ENCODE results near the gene RPL36.
A peak's percentile ranks its signal among the peaks of the same experiment; 100 is the strongest.
"Not testable (repeated sequence)": the region's sequence is repeated elsewhere in the genome, so short reads cannot be mapped to it uniquely, and the experiment has no call there.

RPL36 gene

GRCh38 chr19:5707576-5708575 is 17.8 kb downstream of the RPL36 start:
- DNase-seq, result no peak

- DNase-seq, result no peak
These were observed 20.9 kb downstream of the RPL36 start for GRCh38 chr19:5711025-5711424.

- DNase-seq, result no peak
These were observed 21.6 kb downstream of the RPL36 start for GRCh38 chr19:5711713-5712161.

- no peak for DNase-seq
These were observed 23.1 kb downstream of the RPL36 start for GRCh38 chr19:5713228-5713627.

DNA sequence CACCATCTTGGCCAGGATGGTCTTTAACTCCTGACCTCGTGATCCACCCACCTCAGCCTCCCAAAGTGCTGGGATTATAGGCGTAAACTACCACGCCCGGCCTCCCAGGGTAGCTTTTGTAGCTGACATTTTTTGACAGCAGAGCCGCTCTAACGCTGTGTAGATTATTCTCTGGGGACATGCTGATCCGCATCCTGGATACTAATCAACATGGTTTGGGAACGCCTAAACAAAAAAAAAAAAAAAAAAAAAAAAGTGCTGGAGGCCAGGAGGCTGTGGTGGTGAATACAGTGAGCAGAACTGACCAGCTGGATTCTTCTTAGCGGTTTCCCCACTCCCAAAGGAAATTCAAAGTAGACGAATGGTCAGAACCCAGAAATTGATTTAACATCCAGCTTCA is 24.7 kb downstream of the RPL36 start:
- no peak for DNase-seq

GRCh38 chr19:5717215-5717935 is 27.3 kb downstream of the RPL36 start:
- DNase-seq, result no peak

GRCh38 chr19:5718037-5718578 is 28.0 kb downstream of the RPL36 start:
- DNase-seq, result no peak

DNA sequence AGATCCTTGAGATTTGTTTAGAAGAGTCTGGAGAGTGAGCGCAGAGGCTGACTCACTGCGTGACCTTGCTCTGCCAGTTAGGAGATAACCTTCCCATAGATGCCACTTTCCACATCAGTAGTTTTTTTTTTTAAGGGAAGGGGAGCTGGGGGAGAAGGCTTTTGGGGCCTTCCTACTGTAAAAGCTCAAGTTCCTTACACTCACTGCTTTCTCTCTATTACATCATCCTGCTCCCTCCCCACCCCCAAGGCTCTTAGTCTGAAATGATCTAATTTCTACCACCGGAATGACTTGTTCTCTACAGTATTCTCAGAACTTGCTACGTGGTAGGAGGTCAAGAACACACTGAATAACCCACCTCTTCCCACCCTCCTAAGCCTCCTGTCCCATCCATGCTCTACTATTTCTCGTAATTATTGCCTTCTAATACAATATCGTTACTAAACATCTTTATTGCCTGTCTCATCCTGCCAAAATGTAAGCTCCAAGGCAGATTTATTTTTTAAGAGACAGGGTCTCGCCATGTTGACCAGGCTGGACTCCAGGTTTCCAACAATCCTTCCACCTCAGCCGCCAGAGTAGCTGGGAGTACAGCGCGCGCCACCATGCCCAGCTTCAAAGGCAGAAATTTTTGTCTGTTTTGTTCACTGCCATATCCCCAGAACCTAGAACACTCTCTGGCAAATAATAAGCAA is 28.6 kb downstream of the RPL36 start:
- DNase-seq, result no peak

DNA sequence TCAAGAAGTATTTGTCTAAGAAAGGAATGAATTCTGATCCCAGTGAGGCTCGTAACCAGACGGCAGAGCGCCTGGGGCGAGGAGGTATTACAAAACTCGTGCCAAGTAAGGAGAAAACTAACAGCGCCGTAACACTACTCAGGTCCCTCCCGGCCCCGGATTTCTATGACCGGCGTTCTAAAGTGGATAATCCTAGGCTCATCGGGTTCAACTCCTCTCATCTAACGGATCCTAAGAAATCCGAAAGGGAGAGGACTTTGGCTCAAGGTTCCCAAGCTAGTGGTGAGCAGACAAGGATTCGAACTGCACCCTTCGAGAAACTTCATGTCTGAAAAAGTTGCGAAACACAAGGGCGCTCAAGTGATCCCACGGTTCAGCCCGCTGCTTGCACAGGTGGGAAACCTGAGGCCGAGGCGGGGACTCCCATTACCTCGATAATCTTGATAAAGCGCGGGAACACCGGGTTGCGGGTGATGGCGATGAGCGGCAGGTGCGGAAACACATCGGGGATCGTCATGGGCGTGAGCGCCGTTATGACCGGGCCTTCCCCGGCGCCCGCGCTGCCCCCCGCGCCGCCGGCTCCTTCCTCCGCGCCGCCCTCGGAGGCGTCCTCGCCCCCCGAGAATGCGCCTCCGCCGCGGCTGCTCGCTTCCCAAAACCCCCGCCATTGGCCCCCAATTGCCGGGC is 29.3 kb downstream of the RPL36 start:
- no peak for DNase-seq

DNA sequence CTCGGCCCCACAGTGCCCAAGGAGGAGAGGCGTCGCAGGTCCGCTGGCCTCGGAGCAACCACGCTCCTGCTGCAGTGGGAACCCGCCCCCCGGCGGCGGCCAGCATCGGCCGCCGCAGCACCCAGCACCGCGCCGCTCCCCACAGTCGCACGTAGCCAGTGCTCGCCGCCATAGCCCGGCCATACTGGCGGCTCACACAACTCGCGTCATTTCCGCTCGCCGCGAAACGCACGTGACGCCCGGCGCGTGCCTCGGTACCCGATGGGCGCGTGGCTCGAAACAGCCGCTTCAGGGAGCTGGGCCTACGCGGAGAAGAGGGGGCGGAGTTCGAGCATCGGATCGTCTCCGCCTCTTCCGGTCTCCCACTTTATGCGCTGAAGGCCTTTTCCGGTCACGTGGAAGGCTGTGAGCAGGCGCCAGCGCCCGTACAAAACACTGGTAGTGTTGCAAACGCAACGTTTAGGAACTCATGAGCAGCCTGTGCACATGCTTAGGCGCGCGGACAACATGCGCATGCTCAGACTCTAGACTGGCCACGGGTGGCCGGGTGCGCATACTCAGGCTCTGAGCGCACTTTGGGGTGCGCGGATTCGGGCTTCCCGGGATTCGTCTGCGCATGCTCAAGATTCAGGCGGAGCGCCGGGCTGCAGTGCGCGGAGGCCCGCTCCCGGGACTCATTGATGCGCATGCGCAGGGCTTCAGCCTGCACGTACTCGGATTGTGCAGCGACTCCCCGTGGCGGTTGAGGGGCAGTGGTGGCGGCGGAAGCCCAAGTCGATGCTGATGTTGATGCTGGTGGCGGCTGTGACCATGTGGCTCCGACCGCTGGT is 30.1 kb downstream of the RPL36 start, which contains the start of the genes CATSPERD and LONP1:
Gene CATSPERD, plus strand, starts transcription at position 677 of the 830 bp plus-strand sequence. Its CDS starts 101 bp downstream, at position 778.
Gene LONP1, minus strand, starts transcription at position 186 of the 830 bp plus-strand sequence. Its CDS starts 14 bp downstream, at position 172.
- peak; percentile 98 for DNase-seq

DNA sequence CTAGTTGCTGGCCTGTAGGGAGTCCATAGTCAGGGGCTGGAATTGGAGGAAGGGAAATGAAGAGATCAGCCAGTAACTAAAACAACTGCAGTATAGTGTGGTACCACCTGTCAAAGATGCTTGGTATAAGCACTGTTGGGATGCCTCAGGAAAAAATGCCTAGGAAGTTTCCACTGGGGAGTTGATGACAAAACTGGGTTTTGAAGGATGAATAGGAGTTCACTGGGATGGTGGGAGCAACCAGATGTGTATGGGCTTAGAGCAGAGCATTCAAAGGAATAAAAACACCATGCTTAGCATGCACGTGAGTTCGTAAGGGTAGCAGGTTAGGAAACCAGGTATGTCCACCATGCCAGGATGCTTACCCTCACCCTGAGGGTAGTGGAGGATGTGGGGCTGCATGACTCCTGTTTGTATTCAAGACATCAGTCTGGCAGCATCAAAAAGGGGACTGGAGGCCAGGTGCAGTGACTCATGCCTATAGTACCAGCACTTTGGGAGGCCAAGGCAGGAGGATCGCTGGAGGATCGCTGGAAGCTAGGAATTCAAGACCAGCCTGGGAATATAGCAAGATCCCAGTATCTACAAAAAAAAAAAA is 37.5 kb downstream of the RPL36 start:
- no peak for DNase-seq

DNA sequence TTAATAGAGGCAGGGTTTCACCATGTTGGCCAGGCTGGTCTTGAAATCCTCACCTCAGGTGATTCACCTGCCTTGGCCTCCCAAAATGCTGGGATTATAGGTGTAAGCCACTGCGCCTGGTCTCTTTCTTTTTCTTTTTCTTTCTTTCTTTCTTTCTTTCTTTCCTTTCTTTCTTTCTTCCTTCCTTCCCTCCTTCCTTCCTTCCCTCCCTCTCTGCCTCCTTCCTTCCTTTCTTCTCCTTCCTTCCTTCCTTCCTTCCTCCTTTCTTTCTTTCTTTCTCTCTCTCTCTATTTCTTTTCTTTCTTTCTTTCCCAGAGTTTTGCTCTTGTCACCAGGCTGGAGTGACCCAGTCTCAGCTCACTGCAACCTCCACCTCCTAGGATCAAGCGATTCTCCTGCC is 43.1 kb downstream of the RPL36 start:
- not testable (repeated sequence) for DNase-seq

- no peak for DNase-seq
These were observed 48.3 kb downstream of the RPL36 start for GRCh38 chr19:5738423-5738822.
